T47D (cell line): ENCODE results near the gene TMEM255A.

Source experiments
- DNase-seq, 2 experiments: peaks; one replicate each; pipeline versions ENCODE4 v3.0.0 to v3.0.0-alpha.2; 2011 to 2012; ENCODE audit warnings: low read depth in 1 of 2, low spot score in 1 of 2
- JUND ChIP-seq: IDR thresholded peaks from 2 replicates; pipeline ENCODE4 v1.6.1; 2012; ENCODE audit warnings: low read depth
- in situ Hi-C: cut with HindIII; loops from 2 replicates; pipeline ENCODE4 v1.10.0; 2016; ENCODE audit warnings: low sequenced_read_pairs, low pct_unique_long_range_greater_than_20kb

The TMEM255A gene

GRCh38 chrX:120321520-120322281, 10.4 kb upstream of the TMEM255A start:
- in situ Hi-C loops = no loop called here
- no peak for DNase-seq
- TF ChIP-seq JUND = no peak

GRCh38 chrX:120318411-120318810, 7.2 kb upstream of the TMEM255A start:
- TF ChIP-seq JUND = no peak
- in situ Hi-C loops = no loop called here
- no peak for DNase-seq

- DNase-seq = peak in 1 of 2 experiments; percentile 67
- in situ Hi-C loops = no loop called here
- TF ChIP-seq JUND = peak; percentile 38; the same call in 1 of the 2 replicates
These were observed 5.5 kb upstream of the TMEM255A start for GRCh38 chrX:120316587-120317283.

GRCh38 chrX:120315776-120316175, 4.5 kb upstream of the TMEM255A start:
- in situ Hi-C loops = no loop called here
- TF ChIP-seq JUND = no peak
- DNase-seq = no peak

GRCh38 chrX:120311727-120312063, 434 bp upstream of the TMEM255A start:
- no peak for DNase-seq
- in situ Hi-C loops = no loop called here
- TF ChIP-seq JUND = no peak

- no peak for TF ChIP-seq JUND
- no peak for DNase-seq
- in situ Hi-C loops = no loop called here
These were observed 1.2 kb downstream of the TMEM255A start for GRCh38 chrX:120309873-120310705.

- no peak for DNase-seq
- TF ChIP-seq JUND = no peak
- in situ Hi-C loops = no loop called here
These were observed 2.0 kb downstream of the TMEM255A start for GRCh38 chrX:120308959-120309872.

GRCh38 chrX:120308558-120308957, 2.7 kb downstream of the TMEM255A start:
- no peak for DNase-seq
- in situ Hi-C loops = no loop called here
- TF ChIP-seq JUND = no peak

GRCh38 chrX:120306630-120307029, 4.6 kb downstream of the TMEM255A start:
- no peak for DNase-seq
- in situ Hi-C loops = no loop called here
- TF ChIP-seq JUND = no peak

- in situ Hi-C loops = no loop called here
- DNase-seq = no peak
- no peak for TF ChIP-seq JUND
These were observed 5.6 kb downstream of the TMEM255A start for GRCh38 chrX:120305531-120306141.

GRCh38 chrX:120304256-120304655, 7.0 kb downstream of the TMEM255A start:
- no peak for TF ChIP-seq JUND
- in situ Hi-C loops = no loop called here

More at GRCh38 chrX:120304256-120304655, 7.0 kb downstream of the TMEM255A start:
- no peak for DNase-seq
